DND-41 (cell line): Measurements from ENCODE around the gene ITIH5.
"Not testable (repeated sequence)": the region's sequence is repeated elsewhere in the genome, so short reads cannot be mapped to it uniquely, and the experiment has no call there.

Experiments used
- ATAC-seq: fragments of 200-7000 bp; cut with Tn5 transposase; 3 replicates; pipeline ENCODE4 v1.9.1; 2021; ENCODE audit warnings: low read depth; ENCODE audit not compliant: insufficient read depth
- DNase-seq: peaks from one replicate; pipeline ENCODE4 v3.0.0-alpha.2; 2020
- H2AFZ ChIP-seq: 2 replicates; pipeline ENCODE4 v1.6.0; 2012; ENCODE audit warnings: low read depth, low read length
- H3K27ac ChIP-seq: 2 replicates; pipeline ENCODE4 v1.5.1; 2012; ENCODE audit warnings: low read length, inconsistent platforms
- H3K27me3 ChIP-seq: fragments of 200-600 bp; sonication (generic); 2 replicates; pipeline ENCODE4 v1.6.0; 2012; ENCODE audit warnings: low read length, mild to moderate bottlenecking, inconsistent platforms; ENCODE audit not compliant: insufficient read depth, poor library complexity
- H3K36me3 ChIP-seq: 2 replicates; pipeline ENCODE4 v1.5.1; 2012; ENCODE audit warnings: low read length, inconsistent platforms; ENCODE audit not compliant: insufficient read depth
- H3K4me1 ChIP-seq: 2 replicates; pipeline ENCODE4 v1.5.1; 2012; ENCODE audit warnings: mild to moderate bottlenecking, low read length; ENCODE audit not compliant: insufficient read depth
- H3K4me2 ChIP-seq: 2 replicates; pipeline ENCODE4 v1.6.0; 2012; ENCODE audit warnings: mild to moderate bottlenecking, moderate library complexity, low read length, inconsistent platforms; ENCODE audit not compliant: insufficient read depth
- H3K4me3 ChIP-seq, 2 experiments: fragments of 200-600 bp in 1 of 2; shearing (Covaris generic) in 1 of 2; 2 replicates each; pipeline ENCODE4 v1.5.1; 2012 to 2016; ENCODE audit warnings: inconsistent platforms in 2 of 2, low read length in 2 of 2, mild to moderate bottlenecking in 2 of 2, low read depth in 1 of 2, moderate library complexity in 1 of 2
- H3K79me2 ChIP-seq: 2 replicates; pipeline ENCODE4 v1.6.0; 2012; ENCODE audit warnings: low read length, inconsistent platforms; ENCODE audit not compliant: insufficient read depth
- H3K9ac ChIP-seq: 2 replicates; pipeline ENCODE4 v1.6.0; 2012; ENCODE audit warnings: low read depth, mild to moderate bottlenecking, inconsistent platforms, low read length, moderate library complexity
- H3K9me3 ChIP-seq: 2 replicates; pipeline ENCODE4 v1.5.1; 2012; ENCODE audit warnings: low read length, moderate library complexity, mild to moderate bottlenecking, inconsistent platforms; ENCODE audit not compliant: insufficient read depth, severe bottlenecking
- H4K20me1 ChIP-seq: 2 replicates; pipeline ENCODE4 v1.6.0; 2012; ENCODE audit warnings: low read length; ENCODE audit not compliant: insufficient read depth
- EZH2 ChIP-seq: IDR thresholded peaks from 3 replicates; pipeline ENCODE4 v1.6.1; 2012; ENCODE audit warnings: borderline replicate concordance, low read depth, mild to moderate bottlenecking, moderate library complexity, low read length, inconsistent platforms; ENCODE audit not compliant: severe bottlenecking
- TF ChIP-seq, protein P1 (sequence below): IDR thresholded peaks from 2 replicates; pipeline ENCODE4 v1.5.1; 2012; ENCODE audit warnings: borderline replicate concordance, low read length, moderate library complexity, mild to moderate bottlenecking; ENCODE audit not compliant: poor library complexity, severe bottlenecking; ENCODE audit errors: extremely low read depth

ITIH5 gene

DNA sequence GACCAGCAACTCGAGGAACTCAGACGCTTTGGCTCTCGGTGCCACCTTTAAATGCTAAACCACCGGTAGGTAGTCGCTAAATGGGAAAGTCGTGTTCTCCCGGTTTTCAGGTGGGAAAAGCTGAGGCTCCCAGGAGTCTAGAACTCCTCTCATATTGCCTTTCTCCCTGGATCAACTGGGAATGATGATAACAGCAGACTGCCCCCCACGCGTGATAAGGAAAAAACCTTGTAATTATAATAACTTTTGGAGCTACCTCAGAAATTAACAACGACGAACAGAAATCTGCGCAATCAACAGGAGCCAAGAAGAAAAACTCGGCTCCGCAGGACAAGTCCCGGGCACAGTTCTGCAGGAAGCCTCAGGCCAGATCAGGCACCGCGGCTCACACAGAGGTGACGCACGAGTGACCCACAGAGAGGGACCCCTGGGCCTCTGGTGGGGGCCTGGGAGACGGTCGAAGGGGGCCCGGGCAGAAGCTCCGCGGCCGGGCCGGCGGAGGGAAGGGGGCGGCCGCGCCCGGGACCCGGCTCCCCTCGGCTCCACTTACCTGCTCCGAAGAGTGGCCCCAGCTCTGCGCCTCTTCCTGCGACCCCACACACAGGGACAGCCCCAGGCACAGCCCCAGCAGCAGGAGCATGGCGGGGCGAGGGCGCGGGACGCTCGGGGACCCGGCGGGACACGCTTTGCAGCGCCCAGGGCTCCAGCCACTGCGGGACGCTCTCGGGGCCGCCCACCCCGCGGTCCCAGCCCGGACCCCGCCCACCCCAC is at the start of gene ITIH5:
ITIH5 (minus strand) TSS at position 714 of the 771 bp plus-strand sequence; CDS start at position 640, 74 bp downstream.
- Histone ChIP-seq H3K27ac (no peak within 1 kb of the TSS), H3K9ac (no peak within 1 kb of the TSS), H3K27me3 (no peaks in the 10 kb centered on the region), H3K4me3 (no peak within 1 kb of the TSS), H2AFZ (no peak within 1 kb of the TSS), H3K4me2 (no peak within 1 kb of the TSS), H3K36me3 (no peaks in the 10 kb centered on the region), H4K20me1 (no peaks in the 10 kb centered on the region), H3K9me3 (no peaks in the 10 kb centered on the region), H3K4me1 (no peaks in the 10 kb centered on the region), H3K79me2 (no peaks in the 10 kb centered on the region)
- no peak for DNase-seq
- ATAC-seq = no peak
- TF ChIP-seq, protein P1, sequence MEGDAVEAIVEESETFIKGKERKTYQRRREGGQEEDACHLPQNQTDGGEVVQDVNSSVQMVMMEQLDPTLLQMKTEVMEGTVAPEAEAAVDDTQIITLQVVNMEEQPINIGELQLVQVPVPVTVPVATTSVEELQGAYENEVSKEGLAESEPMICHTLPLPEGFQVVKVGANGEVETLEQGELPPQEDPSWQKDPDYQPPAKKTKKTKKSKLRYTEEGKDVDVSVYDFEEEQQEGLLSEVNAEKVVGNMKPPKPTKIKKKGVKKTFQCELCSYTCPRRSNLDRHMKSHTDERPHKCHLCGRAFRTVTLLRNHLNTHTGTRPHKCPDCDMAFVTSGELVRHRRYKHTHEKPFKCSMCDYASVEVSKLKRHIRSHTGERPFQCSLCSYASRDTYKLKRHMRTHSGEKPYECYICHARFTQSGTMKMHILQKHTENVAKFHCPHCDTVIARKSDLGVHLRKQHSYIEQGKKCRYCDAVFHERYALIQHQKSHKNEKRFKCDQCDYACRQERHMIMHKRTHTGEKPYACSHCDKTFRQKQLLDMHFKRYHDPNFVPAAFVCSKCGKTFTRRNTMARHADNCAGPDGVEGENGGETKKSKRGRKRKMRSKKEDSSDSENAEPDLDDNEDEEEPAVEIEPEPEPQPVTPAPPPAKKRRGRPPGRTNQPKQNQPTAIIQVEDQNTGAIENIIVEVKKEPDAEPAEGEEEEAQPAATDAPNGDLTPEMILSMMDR = no peak
- no peak for TF ChIP-seq EZH2

DNA sequence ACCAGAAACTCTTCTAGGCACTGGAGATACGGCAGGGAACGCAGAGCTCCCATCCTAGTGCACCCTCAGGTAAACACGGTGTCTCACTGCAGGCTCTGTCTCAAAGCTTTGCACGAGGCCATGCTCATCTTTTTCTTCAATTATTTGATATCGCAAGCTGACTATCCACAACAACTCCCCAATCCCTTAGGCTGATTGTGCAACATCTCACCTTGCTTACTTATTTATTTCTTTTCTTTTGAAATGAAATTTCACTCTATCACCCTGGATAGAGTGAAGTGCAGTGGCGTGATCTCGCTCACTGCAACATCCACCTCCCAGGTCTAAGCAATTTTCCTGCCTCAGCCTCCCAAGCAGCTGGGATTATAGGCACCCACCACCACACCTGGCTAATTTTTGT is 48.7 kb upstream of the ITIH5 start:
- TF ChIP-seq, protein P1 = no peak
- no peak for TF ChIP-seq EZH2
- DNase-seq (no peak), ATAC-seq (no peak)
- Histone ChIP-seq H3K27ac (no peak overlapping the region), H3K79me2 (no peaks in the 10 kb centered on the region), H3K4me1 (no peaks in the 10 kb centered on the region), H3K9ac (no peak overlapping the region), H3K36me3 (no peaks in the 10 kb centered on the region), H3K4me2 (no peak overlapping the region), H4K20me1 (no peaks in the 10 kb centered on the region), H2AFZ (no peak overlapping the region), H3K27me3 (no peaks in the 10 kb centered on the region), H3K9me3 (no peaks in the 10 kb centered on the region), H3K4me3 (no peak overlapping the region)

DNA sequence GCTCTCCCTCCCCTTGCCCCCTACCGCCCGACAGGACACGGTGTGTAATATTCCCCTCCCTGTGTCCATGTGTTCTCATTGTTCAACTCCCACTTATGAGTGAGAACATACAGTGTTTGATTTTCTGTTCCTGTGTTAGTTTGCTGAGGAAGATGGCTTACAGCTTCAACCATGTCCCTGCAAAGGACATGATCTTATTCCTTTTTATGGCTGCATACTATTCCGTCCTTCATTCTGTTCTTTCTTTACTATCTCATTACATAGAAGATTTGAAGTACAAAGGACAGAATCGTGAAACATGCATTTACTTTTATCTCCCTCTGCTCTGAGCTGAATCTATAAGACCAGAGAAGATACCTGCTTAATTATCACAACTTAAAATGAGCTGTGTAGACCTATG is 44.3 kb upstream of the ITIH5 start:
- H3K9ac ChIP-seq, DNase-seq, H4K20me1 ChIP-seq, H3K36me3 ChIP-seq, H3K4me3 ChIP-seq, H3K27ac ChIP-seq, H3K9me3 ChIP-seq, H3K4me1 ChIP-seq, H3K79me2 ChIP-seq, H3K27me3 ChIP-seq, ATAC-seq, H2AFZ ChIP-seq, H3K4me2 ChIP-seq: not testable (repeated sequence)

DNA sequence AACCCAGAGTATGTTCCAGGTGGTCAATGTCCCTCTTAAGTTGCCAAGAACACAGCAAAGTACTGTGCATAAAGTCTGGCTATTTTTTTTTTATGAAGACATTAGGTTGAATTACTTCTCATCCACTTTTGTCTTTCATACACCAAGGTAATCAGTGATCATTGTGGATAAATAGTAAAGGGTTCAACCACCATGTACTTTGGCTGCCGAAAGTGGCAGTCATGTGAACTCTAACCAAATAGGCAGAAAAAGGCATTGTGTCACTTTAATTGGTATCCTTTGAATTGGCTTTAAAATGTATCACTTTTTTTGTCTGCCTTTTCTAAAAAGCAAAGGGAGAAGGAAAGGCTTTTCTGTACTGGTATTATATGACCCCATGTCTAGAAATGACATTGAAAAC is 43.7 kb upstream of the ITIH5 start:
- TF ChIP-seq EZH2 = no peak
- TF ChIP-seq, protein P1 = no peak
- Histone ChIP-seq H3K36me3 (no peaks in the 10 kb centered on the region), H3K27me3 (peaks cover 3% of the 10 kb centered on the region), H3K27ac (no peak overlapping the region), H3K9me3 (no peaks in the 10 kb centered on the region), H4K20me1 (no peaks in the 10 kb centered on the region), H3K9ac (no peak overlapping the region), H3K79me2 (no peaks in the 10 kb centered on the region), H2AFZ (no peak overlapping the region), H3K4me2 (no peak overlapping the region), H3K4me1 (no peaks in the 10 kb centered on the region), H3K4me3 (no peak overlapping the region)
- ATAC-seq = no peak
- DNase-seq = no peak
